Neural progenitor cell (in vitro differentiated cells): Measurements from ENCODE around the gene VRK3.

ENCODE experiments used
- EZH2 ChIP-seq: fragments of 200-600 bp; sonication (generic); IDR thresholded peaks from 2 replicates; pipeline ENCODE4 v1.6.1; 2017; ENCODE audit warnings: antibody characterized with exemption, mild to moderate bottlenecking, moderate library complexity
- EZH2phosphoT487 ChIP-seq: fragments of 200-600 bp; sonication (generic); IDR thresholded peaks from 2 replicates; pipeline ENCODE4 v1.6.1; 2017; ENCODE audit warnings: antibody characterized with exemption
- TF ChIP-seq, protein P1 (sequence below): fragments of 200-600 bp; sonication (generic); IDR thresholded peaks from 2 replicates; pipeline ENCODE4 v1.5.1; 2017; ENCODE audit warnings: antibody characterized with exemption, mild to moderate bottlenecking

DNA sequence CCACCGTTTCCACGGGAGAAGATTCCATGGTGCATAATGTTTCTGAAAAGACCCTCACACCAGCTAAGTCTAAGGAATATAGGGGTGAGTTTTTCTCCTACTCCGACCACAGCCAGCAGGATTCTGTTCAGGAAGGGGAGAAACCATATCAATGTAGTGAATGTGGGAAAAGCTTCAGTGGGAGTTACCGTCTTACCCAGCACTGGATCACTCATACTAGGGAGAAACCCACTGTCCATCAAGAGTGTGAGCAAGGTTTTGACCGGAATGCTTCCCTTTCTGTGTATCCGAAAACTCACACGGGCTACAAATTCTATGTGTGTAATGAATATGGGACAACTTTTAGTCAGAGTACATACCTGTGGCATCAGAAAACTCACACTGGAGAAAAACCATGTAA is 19.8 kb upstream of the VRK3 start:
- no peak for TF ChIP-seq EZH2
- TF ChIP-seq, protein P1, sequence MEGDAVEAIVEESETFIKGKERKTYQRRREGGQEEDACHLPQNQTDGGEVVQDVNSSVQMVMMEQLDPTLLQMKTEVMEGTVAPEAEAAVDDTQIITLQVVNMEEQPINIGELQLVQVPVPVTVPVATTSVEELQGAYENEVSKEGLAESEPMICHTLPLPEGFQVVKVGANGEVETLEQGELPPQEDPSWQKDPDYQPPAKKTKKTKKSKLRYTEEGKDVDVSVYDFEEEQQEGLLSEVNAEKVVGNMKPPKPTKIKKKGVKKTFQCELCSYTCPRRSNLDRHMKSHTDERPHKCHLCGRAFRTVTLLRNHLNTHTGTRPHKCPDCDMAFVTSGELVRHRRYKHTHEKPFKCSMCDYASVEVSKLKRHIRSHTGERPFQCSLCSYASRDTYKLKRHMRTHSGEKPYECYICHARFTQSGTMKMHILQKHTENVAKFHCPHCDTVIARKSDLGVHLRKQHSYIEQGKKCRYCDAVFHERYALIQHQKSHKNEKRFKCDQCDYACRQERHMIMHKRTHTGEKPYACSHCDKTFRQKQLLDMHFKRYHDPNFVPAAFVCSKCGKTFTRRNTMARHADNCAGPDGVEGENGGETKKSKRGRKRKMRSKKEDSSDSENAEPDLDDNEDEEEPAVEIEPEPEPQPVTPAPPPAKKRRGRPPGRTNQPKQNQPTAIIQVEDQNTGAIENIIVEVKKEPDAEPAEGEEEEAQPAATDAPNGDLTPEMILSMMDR = no peak
- TF ChIP-seq EZH2phosphoT487 = no peak
